MM.1S (cell line): Measurements from ENCODE around the gene ZSCAN23.

Experiments
- EZH2 ChIP-seq: fragments of 300-600 bp; sonication (generic); optimal IDR thresholded peaks from 2 replicates; pipeline ENCODE3; 2017; ENCODE audit warnings: low read depth, mild to moderate bottlenecking, antibody characterized with exemption, low read length, mixed read lengths
- EZH2phosphoT487 ChIP-seq: fragments of 300-600 bp; sonication (generic); IDR thresholded peaks from 2 replicates; pipeline ENCODE4 v1.6.1; 2018; ENCODE audit warnings: antibody characterized with exemption, low read length
- TF ChIP-seq, protein P1 (sequence below): fragments of 300-600 bp; sonication (generic); IDR thresholded peaks from 2 replicates; pipeline ENCODE4 v1.5.1; 2016; ENCODE audit warnings: antibody characterized with exemption, low read length, mixed read lengths

GRCh38 chr6:28413681-28414080 lies 29.6 kb downstream of the ZSCAN23 start:
- TF ChIP-seq, protein P1, sequence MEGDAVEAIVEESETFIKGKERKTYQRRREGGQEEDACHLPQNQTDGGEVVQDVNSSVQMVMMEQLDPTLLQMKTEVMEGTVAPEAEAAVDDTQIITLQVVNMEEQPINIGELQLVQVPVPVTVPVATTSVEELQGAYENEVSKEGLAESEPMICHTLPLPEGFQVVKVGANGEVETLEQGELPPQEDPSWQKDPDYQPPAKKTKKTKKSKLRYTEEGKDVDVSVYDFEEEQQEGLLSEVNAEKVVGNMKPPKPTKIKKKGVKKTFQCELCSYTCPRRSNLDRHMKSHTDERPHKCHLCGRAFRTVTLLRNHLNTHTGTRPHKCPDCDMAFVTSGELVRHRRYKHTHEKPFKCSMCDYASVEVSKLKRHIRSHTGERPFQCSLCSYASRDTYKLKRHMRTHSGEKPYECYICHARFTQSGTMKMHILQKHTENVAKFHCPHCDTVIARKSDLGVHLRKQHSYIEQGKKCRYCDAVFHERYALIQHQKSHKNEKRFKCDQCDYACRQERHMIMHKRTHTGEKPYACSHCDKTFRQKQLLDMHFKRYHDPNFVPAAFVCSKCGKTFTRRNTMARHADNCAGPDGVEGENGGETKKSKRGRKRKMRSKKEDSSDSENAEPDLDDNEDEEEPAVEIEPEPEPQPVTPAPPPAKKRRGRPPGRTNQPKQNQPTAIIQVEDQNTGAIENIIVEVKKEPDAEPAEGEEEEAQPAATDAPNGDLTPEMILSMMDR, result no peak
- TF ChIP-seq EZH2 (no peak), EZH2phosphoT487 (no peak)
